Right lobe of liver (tissue), 6 donors: ENCODE results near the gene MYZAP. TPM values are rescaled to one million over a fixed set of nuclear protein-coding genes. Genes with fewer than 3 reads are reported as not detected.

Experiments used
- ATAC-seq, 4 donors: fragments of 200-7000 bp; cut with Tn5 transposase; one replicate each; pipeline ENCODE4 v1.9.1; 2020; ENCODE audit warnings: mild to moderate bottlenecking in 4 of 4, moderate library complexity in 4 of 4
- DNase-seq, 3 donors: peaks; one replicate each; pipeline ENCODE4 v3.0.0-alpha.2; 2020
- H3K27ac ChIP-seq, 3 donors: fragments of 200-600 bp; one replicate each; pipeline ENCODE4 v1.8.0; 2022
- H3K27me3 ChIP-seq, 2 donors: fragments of 200-600 bp; one replicate each; pipeline ENCODE4 v1.8.0; 2022
- H3K36me3 ChIP-seq, 4 donors: fragments of 200-600 bp; sonication (generic) in 1 of 4; one replicate each; pipeline versions ENCODE4 v1.5.1 to v1.8.0; 2017 to 2022; ENCODE audit warnings: control low read depth in 1 of 4
- H3K4me1 ChIP-seq, 4 donors: fragments of 200-600 bp; sonication (generic) in 1 of 4; one replicate each; pipeline versions ENCODE4 v1.5.1 to v1.8.0; 2017 to 2022; ENCODE audit warnings: control low read depth in 1 of 4
- H3K4me3 ChIP-seq, 3 donors: fragments of 200-600 bp; one replicate each; pipeline ENCODE4 v1.8.0; 2022
- H3K9me3 ChIP-seq, 4 donors: fragments of 200-600 bp; sonication (generic) in 1 of 4; one replicate each; pipeline versions ENCODE4 v1.5.1 to v1.8.0; 2017 to 2022; ENCODE audit warnings: control low read depth in 1 of 4
- POLR2A ChIP-seq: fragments of 450-650 bp; IDR thresholded peaks from one replicate; pipeline ENCODE4 v1.6.1; 2017; ENCODE audit warnings: antibody characterized with exemption, mild to moderate bottlenecking
- WGBS: methylation state at CpG from one replicate; pipeline ENCODE4 v1.1.6; 2018; ENCODE audit warnings: low coverage, low lambda C conversion rate; ENCODE audit not compliant: insufficient coverage; ENCODE audit errors: missing lambda C conversion rate; 5-methylcytosine and 5-hydroxymethylcytosine counted together
- intact Hi-C, 2 donors: fragments of 100-400 bp; cut with DNase I; formaldehyde crosslinking; loops; one replicate each; pipeline versions ENCODE4 v1.11.2 to v1.14.1; 2022
- total RNA-seq, 6 experiments: library from RNA; depleted of rRNA in 2 of 6; stranded (reverse); fragments of >200 nt in 2 of 6; fragmentation: NEBNext Ultra II Directional in 3 of 6; extraction: Animal tissue kit (Norgen Biotek cat#: 25700) in 3 of 6; gene quantifications; one replicate each; pipeline versions ENCODE4 v1.1.0 to v1.2.4, GENCODE V29; 2016 to 2023
- TF ChIP-seq, protein P1 (sequence below), 4 donors: fragments of 200-600 bp in 3 of 4; fragments of 450-650 bp in 1 of 4; IDR thresholded peaks; one replicate each; pipeline versions ENCODE4 v1.5.1 to v1.8.0; 2016 to 2022; ENCODE audit warnings: antibody characterized with exemption in 4 of 4, mild to moderate bottlenecking in 2 of 4
- donor health status: DM: no; HTN: yes; CAD: no.
- donor health status: DM: no; HTN: no; CAD: no.
- donor health status: DM: no; HTN: no; CAD: no.
- donor health status: DM: no; HTN: yes; CAD: no.
- donor health status: DM: no; HTN: yes; CAD: no.

MYZAP gene
- total RNA-seq, 6 experiments from 2014 or later: 0.24 to 0.65 (median 0.61) TPM; not detected in 2

DNA sequence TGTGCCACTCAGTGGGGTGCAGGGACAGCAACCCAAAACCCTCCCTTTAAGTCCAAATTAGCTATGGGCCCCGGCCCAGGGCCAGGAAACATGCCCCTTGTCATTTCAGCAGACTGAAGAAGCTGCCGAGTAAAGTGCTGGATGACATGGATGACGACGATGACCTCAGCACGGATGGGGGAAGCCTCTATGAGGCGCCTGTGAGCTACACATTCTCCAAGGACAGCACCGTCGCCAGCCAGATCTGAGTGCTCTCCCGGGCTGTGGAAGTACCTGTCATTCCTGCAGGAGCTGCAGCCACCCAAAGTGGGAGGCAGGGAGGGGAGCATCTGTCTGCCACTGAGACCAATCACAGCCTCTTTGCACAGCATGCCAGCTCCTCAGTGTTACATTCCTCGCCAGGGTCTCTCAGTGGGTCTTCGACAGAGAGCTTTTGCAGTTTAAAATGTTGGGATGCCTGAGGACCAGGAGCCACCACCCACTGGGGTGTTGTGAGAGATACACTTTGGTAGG, 44.4 kb upstream of the MYZAP start:
- Histone ChIP-seq H3K9me3 (no peaks in the 10 kb centered on the region), H3K27ac (no peak overlapping the region), H3K4me1 (peaks cover 0 to 11% (median 0%) of the 10 kb centered on the region in 4 donors), H3K36me3 (peaks cover 0 to 58% (median 17%) of the 10 kb centered on the region in 4 donors), H3K4me3 (no peak overlapping the region), H3K27me3 (no peaks in the 10 kb centered on the region)
- intact Hi-C loops: no loop called here
- no peak for DNase-seq
- TF ChIP-seq POLR2A: no peak
- TF ChIP-seq, protein P1, sequence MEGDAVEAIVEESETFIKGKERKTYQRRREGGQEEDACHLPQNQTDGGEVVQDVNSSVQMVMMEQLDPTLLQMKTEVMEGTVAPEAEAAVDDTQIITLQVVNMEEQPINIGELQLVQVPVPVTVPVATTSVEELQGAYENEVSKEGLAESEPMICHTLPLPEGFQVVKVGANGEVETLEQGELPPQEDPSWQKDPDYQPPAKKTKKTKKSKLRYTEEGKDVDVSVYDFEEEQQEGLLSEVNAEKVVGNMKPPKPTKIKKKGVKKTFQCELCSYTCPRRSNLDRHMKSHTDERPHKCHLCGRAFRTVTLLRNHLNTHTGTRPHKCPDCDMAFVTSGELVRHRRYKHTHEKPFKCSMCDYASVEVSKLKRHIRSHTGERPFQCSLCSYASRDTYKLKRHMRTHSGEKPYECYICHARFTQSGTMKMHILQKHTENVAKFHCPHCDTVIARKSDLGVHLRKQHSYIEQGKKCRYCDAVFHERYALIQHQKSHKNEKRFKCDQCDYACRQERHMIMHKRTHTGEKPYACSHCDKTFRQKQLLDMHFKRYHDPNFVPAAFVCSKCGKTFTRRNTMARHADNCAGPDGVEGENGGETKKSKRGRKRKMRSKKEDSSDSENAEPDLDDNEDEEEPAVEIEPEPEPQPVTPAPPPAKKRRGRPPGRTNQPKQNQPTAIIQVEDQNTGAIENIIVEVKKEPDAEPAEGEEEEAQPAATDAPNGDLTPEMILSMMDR (IDR thresholded peaks at IDR 0.05): no peak
- ATAC-seq: no peak
- 77% methylated on average over 3 of the region's 11 CpGs for WGBS

DNA sequence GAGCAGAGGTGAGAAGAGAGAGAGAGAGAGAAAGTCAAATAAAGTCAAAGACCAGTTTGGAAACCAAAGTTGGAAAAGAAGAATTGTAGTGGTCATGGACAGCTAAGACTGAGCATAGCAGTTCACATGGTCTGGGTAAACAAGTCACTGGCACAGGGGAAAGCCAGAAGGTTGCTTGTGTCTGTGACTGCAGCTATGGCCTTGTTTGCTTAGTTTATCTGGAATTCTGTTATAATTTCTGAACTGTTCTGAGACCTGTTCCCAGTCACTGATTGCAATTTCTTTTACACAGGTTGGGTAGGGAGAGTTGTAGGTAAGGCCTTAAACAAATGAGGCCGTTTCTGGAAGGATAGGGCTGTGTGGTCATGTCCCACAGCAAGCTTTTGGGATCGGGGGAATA, 43.4 kb upstream of the MYZAP start:
- no peaks in the 10 kb centered on the region for H3K9me3 ChIP-seq
- WGBS: 73% methylated on average over 2 of the region's 2 CpGs
- ATAC-seq: peak in 3 of 4 donors; percentile 55 to 73 (median 60)
- TF ChIP-seq, protein P1 (IDR thresholded peaks at IDR 0.05): no peak
- no peak for TF ChIP-seq POLR2A
- H3K4me1 ChIP-seq: peaks cover 0 to 22% (median 0%) of the 10 kb centered on the region in 4 donors
- no peaks in the 10 kb centered on the region for H3K27me3 ChIP-seq
- H3K27ac ChIP-seq: peak overlapping the region in 1 of 3 donors; percentile 25
- H3K4me3 ChIP-seq: no peak overlapping the region
- peaks cover 0 to 56% (median 17%) of the 10 kb centered on the region in 4 donors for H3K36me3 ChIP-seq
- no peak for DNase-seq
- intact Hi-C loops: no loop called here

DNA sequence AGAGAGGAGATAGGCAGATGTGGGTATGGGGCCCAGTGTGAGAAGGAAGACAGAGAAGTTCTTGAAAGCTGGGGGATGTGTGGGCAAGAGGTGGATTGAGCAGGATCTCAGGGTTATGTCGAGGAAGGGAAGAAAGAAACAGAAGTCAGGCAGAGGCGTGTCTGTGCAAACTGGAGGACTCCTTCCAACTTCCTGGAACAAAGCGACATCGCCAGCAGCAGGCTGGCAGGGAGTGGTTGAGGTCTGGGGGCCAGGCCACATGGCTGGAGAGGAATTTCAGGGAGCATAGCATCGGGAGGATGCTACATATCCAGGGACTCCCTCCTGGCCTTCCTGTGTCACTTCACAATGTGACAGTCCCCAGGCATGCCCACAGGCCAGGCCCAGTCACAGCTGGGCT, 42.9 kb upstream of the MYZAP start:
- Histone ChIP-seq H3K4me3 (no peak overlapping the region), H3K36me3 (peaks cover 0 to 51% (median 14%) of the 10 kb centered on the region in 4 donors), H3K9me3 (no peaks in the 10 kb centered on the region), H3K27me3 (no peaks in the 10 kb centered on the region), H3K27ac (peak overlapping the region in 1 of 3 donors; percentile 25), H3K4me1 (peaks cover 0 to 27% (median 1%) of the 10 kb centered on the region in 4 donors)
- ATAC-seq (no peak), DNase-seq (no peak)
- intact Hi-C loops: no loop called here
- TF ChIP-seq POLR2A: no peak
- TF ChIP-seq, protein P1 (IDR thresholded peaks at IDR 0.05): no peak
- WGBS: 74% methylated on average over 4 of the region's 5 CpGs

DNA sequence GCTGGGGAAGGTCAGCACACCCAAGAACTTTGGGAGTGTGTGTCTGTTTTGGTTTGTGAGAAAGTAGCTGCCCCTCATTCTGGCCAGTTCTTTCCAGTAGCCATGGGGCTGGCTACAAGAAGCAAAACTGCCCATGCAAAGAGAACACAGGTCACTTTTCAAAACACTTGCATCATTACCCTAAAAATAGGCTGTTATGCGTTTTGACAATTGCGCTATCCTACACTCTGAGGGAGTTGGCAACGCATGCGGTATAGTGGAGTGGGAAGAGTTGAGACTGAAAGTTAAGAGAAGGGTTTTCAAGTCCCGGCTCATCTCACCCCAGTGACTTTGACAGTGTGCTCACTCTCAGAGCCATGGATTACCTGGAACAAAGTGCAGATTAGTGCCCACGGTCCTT, 41.8 kb upstream of the MYZAP start:
- TF ChIP-seq POLR2A: no peak
- TF ChIP-seq, protein P1 (IDR thresholded peaks at IDR 0.05): no peak
- 80% methylated on average over 6 of the region's 6 CpGs for WGBS
- no peak for ATAC-seq
- Histone ChIP-seq H3K27me3 (no peaks in the 10 kb centered on the region), H3K36me3 (peaks cover 0 to 40% (median 9%) of the 10 kb centered on the region in 4 donors), H3K9me3 (no peaks in the 10 kb centered on the region), H3K4me3 (no peak overlapping the region), H3K4me1 (peaks cover 0 to 36% (median 4%) of the 10 kb centered on the region in 4 donors), H3K27ac (no peak overlapping the region)
- no peak for DNase-seq
- intact Hi-C loops: no loop called here
